Activated CD8-positive, alpha-beta memory T cell treated with anti-CD3 and anti-CD28 coated beads for 1 hour (primary cell): ENCODE data around the gene AFDN.

Experiments
- DNase-seq, 2 donors: peaks; one replicate each; pipeline ENCODE4 v3.0.0-alpha.2; 2020; ENCODE audit warnings: low read depth in 1 of 2; ENCODE audit errors: extremely low read depth in 1 of 2

AFDN gene

DNA sequence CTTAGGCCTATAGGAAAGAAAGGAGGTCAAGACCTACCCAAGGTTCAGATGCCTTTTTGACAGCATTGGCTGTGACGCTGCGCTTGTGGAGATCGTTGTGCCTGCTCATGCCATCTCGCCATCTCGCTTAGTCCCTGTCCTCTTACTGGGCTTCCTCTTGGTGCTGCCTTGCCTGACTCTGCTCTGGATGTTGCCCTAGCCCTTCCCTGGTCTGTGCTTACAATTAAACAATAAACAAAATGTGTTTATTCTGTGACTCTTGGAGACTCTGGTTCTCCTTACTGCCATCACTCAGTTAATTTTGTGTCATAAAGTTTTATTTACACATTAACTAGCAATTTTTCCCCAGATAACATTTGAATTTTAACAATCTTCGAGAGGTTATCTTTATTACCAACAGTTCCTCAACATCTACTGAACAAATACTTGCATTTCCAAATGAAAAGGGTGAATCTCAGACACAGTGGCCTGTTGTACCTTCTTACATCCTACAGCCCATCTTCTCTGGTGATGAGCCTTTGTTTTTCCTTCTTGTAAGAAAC is 11.6 kb downstream of the AFDN start:
- DNase-seq: no peak

DNA sequence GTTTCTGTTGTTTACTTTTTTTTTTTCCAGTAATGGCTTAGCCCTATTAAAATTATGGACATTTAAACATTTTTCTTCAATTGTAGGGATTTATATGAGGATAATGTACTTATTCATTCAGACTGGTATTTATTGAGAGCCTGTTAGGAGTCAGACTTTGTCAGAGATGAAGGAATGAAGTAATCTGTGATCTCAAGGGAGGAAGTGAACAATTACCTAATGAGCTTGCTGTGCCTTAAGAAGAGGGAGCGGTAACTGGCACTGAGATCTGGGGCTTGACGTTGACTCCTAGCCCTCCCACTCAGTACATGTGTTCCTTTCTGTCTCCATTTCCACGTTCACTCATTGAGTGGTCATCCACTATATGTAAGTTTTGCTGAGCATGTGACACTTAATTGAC is 12.6 kb downstream of the AFDN start:
- no peak for DNase-seq

DNA sequence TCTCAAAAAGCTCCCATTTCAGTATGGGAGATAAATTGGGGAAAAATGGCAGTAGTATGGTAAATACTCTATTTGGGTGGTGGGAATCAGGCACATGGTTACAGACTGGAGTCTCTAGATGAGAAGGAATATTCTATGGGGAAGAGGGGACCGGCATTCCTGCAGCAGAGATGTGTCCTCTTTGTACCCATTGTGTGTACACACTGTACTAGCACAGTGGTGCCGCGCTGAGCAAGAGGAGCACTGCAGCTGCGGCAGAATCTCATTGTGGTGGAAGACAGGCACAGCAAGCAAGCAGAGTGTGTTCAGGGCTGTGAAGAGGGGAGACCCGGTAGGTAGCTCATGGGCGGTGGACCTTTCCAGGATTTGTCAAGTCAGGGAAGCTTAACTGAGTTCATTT is 13.0 kb downstream of the AFDN start:
- DNase-seq: no peak

DNA sequence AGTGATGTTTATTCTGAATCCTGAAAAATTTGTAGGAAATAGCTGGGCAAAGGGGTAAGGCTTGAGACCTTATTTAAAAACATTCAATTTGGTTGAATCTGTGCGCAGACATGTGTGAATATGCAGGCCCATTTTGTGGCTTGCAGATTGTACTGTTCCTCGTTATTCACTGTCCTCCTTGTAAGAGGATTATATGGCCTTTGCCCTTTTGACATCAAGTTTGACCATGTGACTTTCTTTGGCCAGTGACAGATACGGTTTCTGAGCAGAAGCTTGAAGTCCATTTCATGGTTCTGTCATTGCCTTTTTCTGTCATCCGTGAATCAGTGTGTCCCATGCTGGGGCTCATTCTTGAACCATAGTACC is 13.4 kb downstream of the AFDN start:
- no peak for DNase-seq

DNA sequence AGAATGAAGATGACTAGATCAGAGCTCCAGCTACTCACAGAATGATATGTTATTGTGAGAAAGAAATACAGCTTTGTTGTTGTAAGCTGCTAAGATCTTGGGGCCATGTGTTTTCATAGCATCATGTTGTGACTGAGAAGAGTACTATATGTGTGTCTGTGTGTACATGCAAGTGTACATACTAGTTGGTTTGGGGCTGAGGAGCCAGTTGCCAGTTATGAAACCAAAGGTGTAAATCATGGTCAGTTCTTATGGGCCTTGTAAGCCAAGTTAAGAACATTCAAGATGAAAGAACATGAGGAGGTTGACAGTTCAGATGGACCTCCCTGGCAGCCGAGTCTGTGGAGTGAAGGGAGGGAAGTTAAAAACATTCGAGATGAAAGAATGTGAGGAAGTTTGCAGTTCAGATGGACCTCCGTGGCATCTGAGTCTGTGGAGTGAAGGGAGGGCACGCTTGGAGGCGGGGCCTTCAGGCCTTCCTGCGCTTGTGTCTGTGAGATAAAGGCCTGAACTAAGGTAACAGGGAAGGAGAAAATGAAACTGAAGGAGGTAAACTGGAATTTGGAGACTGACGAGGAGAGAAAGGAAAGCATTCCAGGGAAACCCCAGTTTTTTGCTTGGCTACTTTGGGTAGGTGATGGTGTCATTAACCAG is 13.9 kb downstream of the AFDN start:
- DNase-seq: no peak

DNA sequence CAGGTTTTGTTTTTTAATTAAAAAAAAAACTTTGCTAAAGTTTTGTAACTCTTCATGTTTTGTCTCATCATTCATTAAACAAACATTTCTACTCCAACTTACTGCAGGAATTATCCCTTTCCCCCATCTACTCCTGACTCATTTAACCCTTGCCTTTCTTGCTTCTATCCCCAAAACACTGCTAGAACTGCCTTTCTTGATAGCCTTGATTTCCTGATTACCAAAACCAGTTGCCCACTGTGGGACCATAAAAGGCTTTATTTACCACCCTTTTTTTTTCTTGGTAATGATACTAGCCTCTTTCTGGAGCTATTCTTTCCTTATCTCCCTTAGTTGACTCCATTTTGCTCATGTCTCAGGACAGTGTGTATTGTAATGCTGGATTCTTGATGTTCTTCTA is 15.3 kb downstream of the AFDN start:
- DNase-seq: no peak

DNA sequence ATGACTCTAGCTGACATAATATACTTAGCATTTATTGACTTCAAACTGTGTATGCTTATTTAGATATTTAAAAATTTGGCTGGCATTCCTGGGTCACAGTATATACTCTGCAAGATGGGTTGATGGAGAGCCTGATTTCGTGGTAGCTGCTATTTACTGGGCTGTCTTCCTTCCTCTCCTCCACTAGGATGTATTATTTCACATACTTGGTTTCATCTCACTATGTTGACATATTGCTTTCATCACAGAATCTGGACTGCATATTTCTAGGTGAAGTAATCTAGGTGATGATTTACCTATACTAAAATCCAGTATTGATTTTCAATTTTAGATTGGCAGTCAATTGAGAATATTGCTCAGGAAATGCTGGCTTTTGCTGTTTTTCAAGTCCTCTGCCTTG is 15.7 kb downstream of the AFDN start:
- DNase-seq: no peak

DNA sequence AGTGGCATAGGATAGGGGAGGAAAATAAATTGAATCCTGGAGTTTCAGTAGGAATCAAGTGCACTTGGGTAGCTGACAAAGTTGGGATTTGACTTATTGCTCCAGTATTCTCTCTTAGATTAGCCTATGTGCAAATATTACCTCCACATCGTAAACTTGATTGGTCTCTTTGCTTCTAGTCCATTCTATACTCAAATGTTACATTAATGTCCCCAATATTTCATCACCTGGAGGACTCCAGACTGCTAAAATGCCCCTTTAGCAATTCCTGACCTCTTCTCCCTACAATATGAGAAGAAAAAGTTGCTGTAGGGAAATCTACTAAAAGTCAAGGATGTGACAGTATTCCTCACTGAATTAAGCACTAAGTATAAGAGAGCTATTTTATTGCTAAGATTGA is 16.3 kb downstream of the AFDN start:
- no peak for DNase-seq

DNA sequence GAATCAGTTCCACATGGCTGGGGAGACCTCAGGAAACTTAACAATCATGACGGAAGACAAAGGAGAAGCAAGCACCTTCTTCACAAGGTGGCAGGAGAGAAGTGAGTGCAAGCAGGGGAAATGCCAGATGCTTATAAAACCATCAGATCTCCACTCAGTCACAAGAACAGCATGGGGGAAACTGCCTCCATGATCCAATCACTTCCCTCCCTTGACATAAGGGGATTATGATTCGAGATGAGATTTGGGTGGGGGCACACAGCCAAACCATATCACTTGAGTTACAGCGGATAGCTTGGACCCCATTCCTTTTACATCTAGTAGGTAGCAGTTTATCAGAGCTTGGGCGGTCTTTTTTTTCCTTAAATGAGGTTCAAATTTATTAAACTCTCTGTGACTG is 19.1 kb downstream of the AFDN start:
- no peak for DNase-seq

DNA sequence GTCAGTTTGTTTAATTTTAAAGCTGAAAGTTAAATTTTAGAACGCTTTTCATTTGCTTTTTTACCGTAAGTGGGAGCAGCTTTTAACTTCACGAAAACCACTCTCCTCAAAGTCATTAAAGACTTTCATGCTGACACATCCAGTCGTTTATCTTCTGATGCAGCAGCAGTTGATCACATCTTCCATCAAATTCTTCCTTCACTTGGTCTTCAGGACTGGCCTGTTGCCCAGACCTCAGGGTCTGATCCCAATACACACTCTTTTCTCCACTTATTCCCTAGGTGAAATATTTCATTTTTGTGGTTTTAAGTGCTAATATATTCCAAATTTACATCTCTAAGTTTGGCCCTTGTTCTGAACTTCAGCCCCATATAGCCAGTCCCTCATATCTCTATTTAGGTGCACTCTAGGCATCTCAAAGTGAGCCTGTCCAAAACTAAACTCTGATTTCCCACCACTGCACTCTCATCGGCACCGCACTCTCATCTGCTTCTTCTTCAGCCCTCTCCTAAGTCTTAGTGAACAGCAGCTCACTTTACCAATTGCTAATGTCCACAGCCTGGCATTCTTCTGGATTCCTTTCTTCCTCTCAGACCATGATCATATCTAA is 20.4 kb downstream of the AFDN start:
- no peak for DNase-seq

DNA sequence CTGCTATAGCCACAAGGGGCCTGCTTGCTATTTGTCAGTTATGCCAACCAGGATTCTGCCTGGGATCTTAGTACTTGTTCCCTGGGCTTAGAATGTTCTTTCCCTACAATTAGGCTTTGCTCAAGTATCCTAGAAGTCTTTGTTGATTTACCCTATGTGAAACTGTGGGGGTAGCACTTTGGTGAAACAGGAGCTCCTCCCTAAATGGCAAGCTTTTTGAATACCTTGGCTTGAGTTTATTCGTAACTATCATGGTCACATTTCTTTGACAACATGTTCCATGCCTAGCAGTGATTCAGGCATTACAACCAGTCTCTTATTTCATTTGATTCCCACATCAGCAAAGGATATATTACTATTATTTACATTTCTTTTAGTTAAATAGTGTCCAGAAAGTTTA is 21.2 kb downstream of the AFDN start:
- no peak for DNase-seq

DNA sequence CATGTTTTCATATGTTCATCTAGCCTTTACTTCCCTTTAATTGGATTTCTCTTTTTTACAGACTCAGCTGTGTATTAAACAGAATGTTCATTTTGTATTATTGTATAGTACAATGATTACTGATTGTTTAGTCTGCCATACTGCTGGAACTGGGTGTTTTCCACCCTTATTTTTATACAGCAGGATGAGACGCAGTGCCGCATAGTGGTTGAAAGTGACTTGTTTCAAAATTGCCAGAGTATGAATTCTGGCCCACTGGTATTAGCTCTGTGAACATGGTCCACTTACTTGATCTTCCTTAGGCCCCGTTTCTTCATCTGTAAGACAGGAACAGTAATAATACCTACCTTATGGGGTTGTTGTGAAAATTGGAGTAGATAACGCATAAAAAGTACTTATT is 22.1 kb downstream of the AFDN start:
- no peak for DNase-seq

DNA sequence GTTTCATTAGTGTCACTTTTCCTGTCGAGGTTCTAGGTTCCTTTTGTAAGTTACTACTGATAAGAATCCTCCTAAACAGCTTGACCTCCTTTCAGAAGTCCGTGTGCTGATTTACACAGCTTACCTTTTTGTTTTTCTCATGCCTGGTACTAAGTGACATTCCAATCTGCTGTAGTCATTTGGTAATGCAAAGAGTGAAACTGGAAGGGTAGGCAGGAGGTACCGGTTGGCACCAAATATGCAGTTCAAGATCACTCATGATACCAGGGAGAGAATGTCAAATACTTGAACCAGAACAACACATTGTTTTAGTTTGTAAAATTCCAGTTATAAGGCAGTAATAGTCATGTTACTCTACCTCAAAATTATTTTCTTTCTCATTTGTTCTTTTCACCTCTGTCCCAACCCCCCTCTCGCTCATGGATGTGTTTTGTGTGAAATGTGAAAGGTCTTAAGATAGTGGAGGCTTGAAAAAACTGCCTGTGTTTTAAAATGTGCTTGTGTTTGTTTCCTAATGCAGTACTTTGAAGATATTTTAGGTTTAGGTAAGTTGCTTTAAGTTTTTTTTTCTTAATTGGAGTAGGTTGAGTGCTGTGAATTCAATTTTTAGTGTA is 23.2 kb downstream of the AFDN start:
- DNase-seq: no peak

DNA sequence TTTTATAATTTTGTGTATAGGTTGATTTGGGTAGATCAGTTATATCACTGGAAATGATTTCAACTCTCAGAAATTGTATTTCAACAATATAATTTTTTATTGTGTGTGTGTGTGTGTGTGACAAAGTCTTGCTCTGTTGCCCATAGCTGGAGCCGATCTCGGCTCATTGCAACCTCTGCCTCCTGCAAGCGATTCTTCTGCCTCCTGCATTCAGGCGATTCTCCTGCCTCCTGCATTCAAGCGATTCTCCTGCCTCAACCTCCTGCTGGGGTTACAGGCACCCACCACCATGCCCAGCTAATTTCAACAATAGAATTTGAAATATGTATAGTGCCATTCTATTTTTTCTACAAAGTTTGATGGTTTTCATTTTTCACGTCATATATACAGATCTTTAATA is 24.1 kb downstream of the AFDN start:
- no peak for DNase-seq

DNA sequence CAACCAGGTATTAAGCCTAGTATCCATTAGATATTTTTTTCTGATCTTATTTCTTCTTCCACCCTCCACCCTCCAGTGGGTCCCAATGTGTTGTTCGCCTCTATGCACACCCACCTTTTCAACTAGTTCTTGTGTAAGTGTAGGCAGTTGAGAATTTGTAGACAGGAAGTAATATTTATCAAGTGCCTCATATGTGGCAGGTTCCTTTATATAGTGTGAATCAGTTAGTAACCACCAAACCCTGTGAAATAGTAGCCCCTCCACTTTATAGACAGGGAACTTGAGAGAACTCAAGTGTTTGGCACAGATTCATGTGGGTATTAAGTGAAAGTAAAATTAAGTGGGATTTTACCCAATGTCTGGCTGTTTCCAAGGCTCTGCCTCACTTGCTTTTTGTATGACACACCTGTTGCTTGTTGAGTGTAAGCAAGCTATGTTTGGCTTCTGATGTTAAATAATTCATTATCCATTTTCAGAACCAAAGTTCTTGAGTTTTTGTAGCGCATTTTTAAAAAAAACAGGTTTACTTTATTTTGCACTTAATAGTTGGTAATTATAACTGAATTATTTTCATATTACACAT is 24.8 kb downstream of the AFDN start:
- DNase-seq: no peak

DNA sequence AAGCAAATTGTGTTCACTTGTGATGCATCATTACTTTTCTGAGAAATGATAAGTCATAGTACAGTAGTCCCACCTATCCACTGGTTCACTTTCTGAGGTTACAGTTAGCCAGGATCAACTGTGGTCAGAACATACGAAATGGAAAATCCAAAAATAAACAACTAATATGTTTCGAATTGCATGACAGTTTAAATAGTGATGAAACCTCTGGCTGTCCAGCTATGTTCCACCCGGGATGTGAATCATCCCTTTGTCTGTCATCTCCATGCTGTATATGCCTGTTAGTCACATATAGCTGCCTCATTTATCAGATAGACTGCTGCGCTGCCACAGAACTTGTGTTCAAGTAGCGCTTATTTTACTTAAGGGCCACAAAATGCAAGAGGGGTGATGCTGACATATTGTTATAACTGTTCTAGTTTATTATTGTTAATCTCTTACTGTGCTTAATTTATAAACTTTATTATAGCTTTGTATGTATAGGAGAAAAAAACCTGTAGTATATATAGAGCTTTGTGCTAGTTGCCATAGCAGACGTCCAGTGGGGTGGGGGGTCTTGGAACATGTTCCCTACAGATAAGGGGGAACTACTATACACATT is 29.2 kb downstream of the AFDN start:
- no peak for DNase-seq

DNA sequence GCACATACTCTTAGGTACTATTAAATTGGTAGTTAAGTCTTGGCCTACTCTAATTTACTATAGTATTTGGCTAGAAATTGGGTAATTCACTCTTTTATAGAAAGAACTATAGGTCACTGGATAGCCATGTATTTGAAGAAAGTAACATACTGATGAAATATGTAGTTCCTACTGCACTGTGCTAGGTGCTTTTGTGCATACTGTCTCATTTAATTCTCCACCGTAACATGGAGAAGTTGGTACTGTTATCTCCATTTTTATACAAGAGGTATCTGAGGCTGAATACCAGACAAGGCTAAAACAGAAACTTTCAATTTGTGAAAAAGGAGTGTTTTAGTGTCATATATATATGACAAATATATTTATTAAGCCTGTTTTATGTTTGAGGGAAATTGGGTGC is 29.8 kb downstream of the AFDN start:
- DNase-seq: no peak

DNA sequence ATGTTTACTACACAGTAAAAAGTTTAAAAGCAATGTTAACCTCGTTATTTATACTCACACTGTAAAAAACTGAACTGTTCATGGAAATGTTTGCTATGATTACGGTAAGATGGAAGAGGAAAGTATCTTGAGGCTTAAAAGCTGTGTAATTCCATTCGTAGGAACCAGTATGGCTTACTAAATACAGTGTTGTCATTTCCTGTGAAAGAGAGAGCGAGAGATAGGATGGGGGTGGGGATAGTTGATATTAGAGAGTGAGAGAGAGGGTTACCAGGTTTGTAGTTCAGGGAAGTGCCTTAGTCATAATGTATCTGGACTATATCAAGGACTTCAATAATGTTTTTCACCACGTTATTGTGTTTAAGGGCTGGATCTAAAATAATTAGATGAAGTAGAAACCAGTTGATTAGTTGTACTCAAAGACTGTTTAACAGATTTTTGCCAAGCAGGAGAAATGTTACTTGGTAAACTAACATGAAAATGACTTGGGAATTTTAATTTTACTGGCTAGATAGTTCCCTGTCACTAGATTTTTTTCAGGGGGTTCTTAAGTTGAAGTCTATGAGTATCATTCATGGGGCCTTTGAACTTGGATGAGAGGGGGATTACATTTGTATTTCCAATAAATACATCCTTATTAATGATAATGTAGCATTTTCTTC is 30.4 kb downstream of the AFDN start:
- no peak for DNase-seq

DNA sequence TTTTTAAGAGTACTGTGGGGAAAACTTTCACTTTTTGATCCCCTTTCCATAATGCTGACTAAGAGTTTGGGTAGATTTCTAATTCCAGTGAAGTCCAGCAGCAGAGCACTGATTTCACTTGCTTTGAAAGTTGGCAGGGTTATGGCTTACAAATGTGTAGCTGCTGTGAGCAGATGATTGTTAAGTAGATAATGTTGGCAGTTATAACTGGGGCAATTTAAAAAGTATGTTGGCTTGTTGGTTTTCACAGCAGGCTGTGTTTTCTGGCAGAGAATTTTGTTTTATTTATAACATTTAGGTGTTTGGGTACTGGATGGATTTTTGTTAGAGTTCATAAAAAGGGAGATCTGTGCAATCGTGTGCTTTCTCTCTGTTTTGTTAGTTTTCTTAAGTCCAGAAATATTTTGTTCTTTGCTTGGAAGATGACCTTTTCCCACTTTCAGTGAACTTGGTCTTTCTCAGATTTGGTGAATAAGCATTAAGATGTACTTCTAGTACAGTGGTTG is 31.4 kb downstream of the AFDN start:
- no peak for DNase-seq

DNA sequence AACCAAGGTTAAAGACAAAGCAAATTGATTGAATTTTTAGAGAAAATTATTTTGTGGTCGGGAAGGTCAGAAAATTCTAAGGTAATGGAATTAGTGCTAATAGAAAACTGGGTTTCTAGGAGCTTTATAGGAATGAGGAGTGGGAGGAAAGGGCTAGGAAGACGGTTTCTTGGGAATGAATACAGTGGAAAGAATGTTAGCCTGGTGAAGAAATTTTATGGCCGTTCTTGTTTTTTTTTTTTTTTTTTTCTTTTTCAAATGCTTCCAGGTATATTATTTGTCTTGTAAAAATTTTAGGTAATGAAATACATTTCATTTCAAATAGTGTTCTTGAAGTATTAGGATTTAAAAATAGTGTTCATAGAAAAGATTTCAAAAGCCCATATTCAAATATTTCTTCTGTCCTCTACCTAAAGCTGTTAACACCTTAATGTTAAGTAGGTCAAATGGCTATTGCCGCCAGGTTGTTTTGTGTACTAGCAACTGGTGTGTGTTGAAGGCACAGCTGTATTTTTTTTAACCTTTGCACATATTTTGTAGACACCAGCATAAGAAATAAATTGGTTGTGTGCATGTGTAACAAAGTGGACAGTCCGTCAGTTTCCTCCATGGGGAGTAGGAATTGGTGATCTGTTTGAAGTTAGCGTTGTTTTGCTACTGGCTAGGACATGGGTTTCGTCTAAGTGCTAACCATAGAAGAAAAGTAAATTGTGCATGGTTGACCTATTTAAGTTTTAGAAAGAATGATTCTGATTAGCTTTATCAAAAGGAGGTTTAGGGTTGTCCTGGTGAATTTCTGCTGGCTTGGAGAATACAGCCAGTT is 32.3 kb downstream of the AFDN start:
- DNase-seq: no peak
